GM23248 (cell line): Measurements from ENCODE around the gene RASD2. TPM values are rescaled to one million over a fixed set of nuclear protein-coding genes. Genes with fewer than 3 reads are reported as not detected.
"Not testable (repeated sequence)": the region's sequence is repeated elsewhere in the genome, so short reads cannot be mapped to it uniquely, and the experiment has no call there.

Experiments
- DNase-seq: peaks from one replicate; pipeline ENCODE4 v3.0.0-alpha.2; 2015
- H2AFZ ChIP-seq: fragments of 200-600 bp; sonication (generic); 2 replicates; pipeline ENCODE4 v1.6.1; 2016; ENCODE audit warnings: antibody characterized with exemption
- H3F3A ChIP-seq: fragments of 200-600 bp; sonication (generic); 2 replicates; pipeline ENCODE4 v1.6.1; 2016; ENCODE audit warnings: mild to moderate bottlenecking, antibody characterized with exemption, mixed run types; ENCODE audit not compliant: insufficient read depth
- H3K27ac ChIP-seq: fragments of 200-600 bp; sonication (generic); 2 replicates; pipeline ENCODE4 v1.5.1; 2016; ENCODE audit warnings: mild to moderate bottlenecking
- H3K27me3 ChIP-seq: fragments of 200-600 bp; sonication (generic); replicated peaks from 2 replicates; pipeline ENCODE4 v1.6.1; 2016; ENCODE audit warnings: mild to moderate bottlenecking; ENCODE audit not compliant: insufficient read depth
- H3K36me3 ChIP-seq: fragments of 200-600 bp; sonication (generic); 2 replicates; pipeline ENCODE4 v1.6.1; 2016; ENCODE audit warnings: low read depth, mild to moderate bottlenecking
- H3K4me1 ChIP-seq: fragments of 200-600 bp; sonication (generic); 2 replicates; pipeline ENCODE4 v1.6.1; 2016; ENCODE audit warnings: mild to moderate bottlenecking; ENCODE audit not compliant: insufficient read depth
- H3K4me2 ChIP-seq: fragments of 200-600 bp; sonication (generic); one replicate; pipeline ENCODE4 v1.6.1; 2016; ENCODE audit warnings: mild to moderate bottlenecking; ENCODE audit not compliant: unreplicated experiment
- H3K4me3 ChIP-seq: fragments of 200-600 bp; sonication (generic); 2 replicates; pipeline ENCODE4 v1.5.1; 2016; ENCODE audit warnings: mild to moderate bottlenecking
- H3K79me2 ChIP-seq: fragments of 200-600 bp; sonication (generic); 2 replicates; pipeline ENCODE4 v1.6.1; 2016; ENCODE audit warnings: mild to moderate bottlenecking; ENCODE audit not compliant: insufficient read depth
- H3K9ac ChIP-seq: fragments of 200-600 bp; sonication (generic); 2 replicates; pipeline ENCODE4 v1.6.1; 2016; ENCODE audit warnings: mild to moderate bottlenecking
- H3K9me2 ChIP-seq: fragments of 200-600 bp; sonication (generic); 2 replicates; pipeline ENCODE4 v1.6.1; 2016; ENCODE audit warnings: mixed run types, mild to moderate bottlenecking, moderate library complexity; ENCODE audit not compliant: insufficient read depth
- H3K9me3 ChIP-seq: fragments of 200-600 bp; sonication (generic); one replicate; pipeline ENCODE4 v1.6.1; 2017; ENCODE audit warnings: low read depth
- H4K20me1 ChIP-seq: fragments of 200-600 bp; sonication (generic); 2 replicates; pipeline ENCODE4 v1.6.0; 2016; ENCODE audit not compliant: insufficient read depth
- EZH2 ChIP-seq: fragments of 200-600 bp; sonication (generic); IDR thresholded peaks from 2 replicates; pipeline ENCODE4 v1.6.1; 2018; ENCODE audit warnings: antibody characterized with exemption, mild to moderate bottlenecking; ENCODE audit not compliant: insufficient read depth, poor library complexity, severe bottlenecking
- EZH2phosphoT487 ChIP-seq: fragments of 200-600 bp; sonication (generic); IDR thresholded peaks from 2 replicates; pipeline ENCODE4 v1.6.1; 2018; ENCODE audit warnings: antibody characterized with exemption, moderate library complexity, mild to moderate bottlenecking, low read depth; ENCODE audit not compliant: insufficient read depth
- WGBS, 2 experiments: methylation state at CpG; one replicate each; pipeline ENCODE4 v1.1.6; 2015 to 2017; ENCODE audit warnings: low lambda C conversion rate in 2 of 2, low coverage in 1 of 2; ENCODE audit errors: missing lambda C conversion rate in 2 of 2; 5-methylcytosine and 5-hydroxymethylcytosine counted together
- in situ Hi-C: fragments of 300-500 bp; cut with MboI; formaldehyde crosslinking; loops from 2 replicates; pipeline ENCODE4 v1.15.0; 2020
- polyA plus RNA-seq: library from polyadenylated mRNA; unstranded; fragments of >200 nt; fragmentation: Nextera tagmentation; extraction: Ambion mirVana; gene quantifications from 2 replicates; pipeline ENCODE4 v1.2.1, GENCODE V29; 2016
- total RNA-seq: library from RNA; depleted of rRNA; stranded (reverse); fragments of >200 nt; shearing (Covaris generic); gene quantifications from 2 replicates; pipeline ENCODE4 v1.2.3, GENCODE V29; 2014

The RASD2 gene
- total and polyA plus RNA-seq, 2 experiments from 2014 or later = 0.76 to 1.5 TPM

- Histone ChIP-seq H3K79me2 (no peaks in the 10 kb centered on the region), H2AFZ (no peak overlapping the region), H3K36me3 (no peaks in the 10 kb centered on the region), H3K9ac (no peak overlapping the region), H4K20me1 (no peaks in the 10 kb centered on the region), H3K4me3 (no peak overlapping the region), H3K4me2 (no peak overlapping the region), H3K4me1 (peaks cover 13% of the 10 kb centered on the region), H3F3A (peaks cover 16% of the 10 kb centered on the region; the same call in 1 of the 2 replicates), H3K9me3 (no peaks in the 10 kb centered on the region), H3K27me3 (no peaks in the 10 kb centered on the region), H3K9me2 (no peaks in the 10 kb centered on the region), H3K27ac (no peak overlapping the region)
- TF ChIP-seq EZH2phosphoT487 = no peak
- TF ChIP-seq EZH2 = no peak
- peak; percentile 27 for DNase-seq
- 28 to 29% methylated on average over 2 of the region's 2 CpGs for WGBS, 2 experiments
- in situ Hi-C loops = no loop called here
Observed at GRCh38 chr22:35506259-35506570, 34.4 kb upstream of the RASD2 start.

- H2AFZ ChIP-seq, H3K4me2 ChIP-seq, H3K9me2 ChIP-seq, H3K27ac ChIP-seq, DNase-seq, H3K9ac ChIP-seq, H3K4me3 ChIP-seq, H3K9me3 ChIP-seq, H3K27me3 ChIP-seq, H3K36me3 ChIP-seq, H4K20me1 ChIP-seq, in situ Hi-C loops, H3K79me2 ChIP-seq: not testable (repeated sequence)
- Histone ChIP-seq H3F3A (peaks cover 17% of the 10 kb centered on the region; the same call in 1 of the 2 replicates), H3K4me1 (peaks cover 15% of the 10 kb centered on the region)
- 94% methylated on average over 7 of the region's 7 CpGs for whole genome bisulfite sequencing, 2 experiments
Observed at GRCh38 chr22:35507851-35508250, 32.8 kb upstream of the RASD2 start.

GRCh38 chr22:35509451-35509850, 31.2 kb upstream of the RASD2 start:
- H2AFZ ChIP-seq = no peak overlapping the region
- H4K20me1 ChIP-seq = no peaks in the 10 kb centered on the region
- H3K4me3 ChIP-seq = no peak overlapping the region
- H3K4me1 ChIP-seq = peaks cover 17% of the 10 kb centered on the region
- no peak overlapping the region for H3K9ac ChIP-seq
- no peaks in the 10 kb centered on the region for H3K36me3 ChIP-seq
- no peak for TF ChIP-seq EZH2phosphoT487
- no peak for TF ChIP-seq EZH2
- no peaks in the 10 kb centered on the region for H3K27me3 ChIP-seq
- H3K9me2 ChIP-seq = no peaks in the 10 kb centered on the region
- H3K27ac ChIP-seq = peak overlapping the region; percentile 39; the same call in 1 of the 2 replicates
- no peak overlapping the region for H3K4me2 ChIP-seq
- no peaks in the 10 kb centered on the region for H3K79me2 ChIP-seq
- in situ Hi-C loops = no loop called here
- H3F3A ChIP-seq = peaks cover 17% of the 10 kb centered on the region; the same call in 1 of the 2 replicates
- no peaks in the 10 kb centered on the region for H3K9me3 ChIP-seq
- WGBS, 2 experiments = 72 to 86% methylated on average over 7 to 10 of the region's 10 CpGs
- no peak for DNase-seq

- no peak overlapping the region for H3K4me2 ChIP-seq
- in situ Hi-C loops = no loop called here
- 91 to 93% methylated on average over 2 of the region's 2 CpGs for WGBS, 2 experiments
- DNase-seq = no peak
- no peaks in the 10 kb centered on the region for H3K9me3 ChIP-seq
- H3K4me1 ChIP-seq = peaks cover 17% of the 10 kb centered on the region
- no peak overlapping the region for H3K4me3 ChIP-seq
- no peak overlapping the region for H3K9ac ChIP-seq
- H3K36me3 ChIP-seq = no peaks in the 10 kb centered on the region
- H2AFZ ChIP-seq = 0 out of 2 replicates have a peak overlapping the region, but pooled peaks have one; percentile 28
- no peaks in the 10 kb centered on the region for H4K20me1 ChIP-seq
- peaks cover 17% of the 10 kb centered on the region; the same call in 1 of the 2 replicates for H3F3A ChIP-seq
- no peaks in the 10 kb centered on the region for H3K27me3 ChIP-seq
- no peaks in the 10 kb centered on the region for H3K9me2 ChIP-seq
- H3K79me2 ChIP-seq = no peaks in the 10 kb centered on the region
- no peak for TF ChIP-seq EZH2
- TF ChIP-seq EZH2phosphoT487 = no peak
- H3K27ac ChIP-seq = peak overlapping the region; percentile 39
Observed at GRCh38 chr22:35509960-35510359, 30.7 kb upstream of the RASD2 start.

- Histone ChIP-seq H3K9ac (peak overlapping the region; percentile 18; the same call in 1 of the 2 replicates), H3K36me3 (no peaks in the 10 kb centered on the region), H3K27ac (peak overlapping the region; percentile 39), H3K4me3 (no peak overlapping the region), H2AFZ (peak overlapping the region; percentile 28; the same call in 1 of the 2 replicates), H3K4me2 (no peak overlapping the region), H3K9me2 (no peaks in the 10 kb centered on the region), H3K27me3 (no peaks in the 10 kb centered on the region), H3K9me3 (no peaks in the 10 kb centered on the region), H3K4me1 (peaks cover 17% of the 10 kb centered on the region), H3F3A (peaks cover 17% of the 10 kb centered on the region; the same call in 1 of the 2 replicates), H3K79me2 (no peaks in the 10 kb centered on the region), H4K20me1 (no peaks in the 10 kb centered on the region)
- 20 to 27% methylated on average over 6 of the region's 6 CpGs for WGBS, 2 experiments
- TF ChIP-seq EZH2phosphoT487 (no peak), EZH2 (no peak)
- in situ Hi-C loops = no loop called here
- DNase-seq = peak; percentile 64
Observed at GRCh38 chr22:35510481-35510934, 30.1 kb upstream of the RASD2 start.
